ENCODE measurements around the gene BAG3. TPM values are rescaled to one million over a fixed set of nuclear protein-coding genes. Genes with fewer than 3 reads are reported as not detected.

Gene BAG3
- total and polyA plus RNA-seq, 2 of the 4 experiments (the other 2 are of a cell fraction) = 5.4 to 42.5 TPM

DNA sequence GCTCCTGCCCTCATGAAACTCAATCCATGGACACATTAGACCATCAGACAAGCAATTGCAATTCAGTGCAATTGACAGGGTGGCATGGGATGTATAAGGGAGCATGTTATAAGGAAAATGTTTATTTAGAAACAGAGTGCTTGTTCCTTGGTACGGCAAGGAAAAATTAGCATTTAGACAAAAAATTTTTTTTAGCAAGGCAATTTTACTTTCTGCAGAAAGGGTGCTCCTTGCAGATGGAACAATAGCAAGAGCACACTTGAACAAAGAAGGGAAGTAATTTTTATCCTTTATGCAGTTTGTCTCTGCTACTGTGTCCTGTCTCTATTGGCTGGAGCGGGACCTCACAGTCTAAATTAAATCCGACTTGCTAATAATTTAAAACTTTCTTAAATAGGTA is 6.2 kb upstream of the BAG3 start:
- Histone ChIP-seq H3K14ac (replicated peaks; ENCODE audit: low read depth, low read length) (no peak overlapping the region), H3K4ac (ENCODE audit: low read depth, low read length) (no peak overlapping the region), H4K5ac (ENCODE audit: low read depth, low read length) (no peak overlapping the region), H2AK9ac (replicated peaks; ENCODE audit: low read depth, low read length, poor library complexity) (no peak overlapping the region), H2AFZ (replicated peaks; ENCODE audit: low read length, poor library complexity) (no peak overlapping the region), H2AK5ac (ENCODE audit: low read depth, low read length) (no peak overlapping the region), H3K56ac (ENCODE audit: extremely low read depth, insufficient read depth, low read length) (no peak overlapping the region), H2BK120ac (ENCODE audit: low read depth, low read length) (no peak overlapping the region), H4K20me1 (ENCODE audit: insufficient read depth, low read length) (no peaks in the 10 kb centered on the region), H3K23ac (ENCODE audit: low read depth, low read length) (no peak overlapping the region), H2BK5ac (ENCODE audit: low read depth, low read length, poor library complexity, severe bottlenecking) (no peak overlapping the region), H3K4me2 (ENCODE audit: low read depth, low read length) (no peak overlapping the region), H3K36me3 (ENCODE audit: control insufficient read depth, insufficient read depth, low read length) (no peaks in the 10 kb centered on the region), H3K18ac (ENCODE audit: low read depth, low read length) (no peak overlapping the region), H4K91ac (ENCODE audit: insufficient read depth, low read depth, low read length) (no peak overlapping the region), H2BK20ac (ENCODE audit: low read depth, low read length) (no peak overlapping the region), H3K9me3 (ENCODE audit: control insufficient read depth, insufficient read depth, low read length) (peaks cover 11% of the 10 kb centered on the region), H3K27me3 (ENCODE audit: control insufficient read depth, insufficient read depth, low read length) (no peaks in the 10 kb centered on the region), H3K9ac (ENCODE audit: low read depth, low read length) (no peak overlapping the region), H3K79me1 (ENCODE audit: low read depth in 1 of 2, low read length in 2 of 2) (no peaks in the 10 kb centered on the region), H3K9me1 (ENCODE audit: insufficient read depth, low read length) (no peaks in the 10 kb centered on the region), H3K4me1 (ENCODE audit: control insufficient read depth, insufficient read depth, low read length) (no peaks in the 10 kb centered on the region), H4K8ac (ENCODE audit: low read depth in 2 of 2, low read length in 2 of 2) (no peak overlapping the region), H3K4me3 (ENCODE audit: insufficient read depth, low read depth, low read length) (no peak overlapping the region), H2BK15ac (ENCODE audit: low read depth, low read length) (no peak overlapping the region), H3K27ac (ENCODE audit: insufficient read depth, low read length) (no peak overlapping the region)
- in situ Hi-C loops (cut with MboI; ENCODE audit: low sequenced_read_pairs) (no loop called here), dilution Hi-C loops (cut with HindIII; ENCODE audit: low sequenced_read_pairs, unreplicated experiment) (no loop called here), intact Hi-C loops (cut with micrococcal nuclease) (no loop called here)
- ATAC-seq (ENCODE audit: low read depth) (no peak), DNase-seq (no peak)
- WGBS, 2 experiments (ENCODE audit: extremely low coverage in 2 of 2, insufficient read length in 1 of 2) = 100% methylated on average over 1 of the region's 3 CpGs; no CpG with 5 or more reads in 1 of the 2 experiments
- no TSS peak for BruUV-seq (replicated peaks)
- ChIA-PET POLR2A (ENCODE audit: unreplicated experiment) (no interaction called here), CTCF (no interaction called here)
- TF ChIP-seq POLR2A (IDR thresholded peaks at IDR 0.05; ENCODE audit: low read depth, low read length) (no peak), RCOR1 (IDR thresholded peaks at IDR 0.05; ENCODE audit: insufficient replicate concordance, low read length) (no peak), MAZ (IDR thresholded peaks at IDR 0.05; ENCODE audit: borderline replicate concordance, low read depth, low read length) (no peak), CEBPB (IDR thresholded peaks at IDR 0.05; ENCODE audit: low read depth, low read length) (no peak), ELK1 (IDR thresholded peaks at IDR 0.05; ENCODE audit: borderline replicate concordance, low read depth, low read length) (no peak), FOS (IDR thresholded peaks at IDR 0.05; ENCODE audit: low read depth, low read length) (no peak), RAD21 (IDR thresholded peaks at IDR 0.05; ENCODE audit: low read length) (no peak), CHD1 (IDR thresholded peaks at IDR 0.05; ENCODE audit: low read depth, low read length) (no peak), BHLHE40 (IDR thresholded peaks at IDR 0.05; ENCODE audit: low read depth, low read length) (no peak), NFE2L2 (IDR thresholded peaks at IDR 0.05; ENCODE audit: low read depth, low read length) (no peak), MXI1 (IDR thresholded peaks at IDR 0.05; ENCODE audit: borderline replicate concordance, low read depth, low read length) (no peak), RFX5 (IDR thresholded peaks at IDR 0.05; ENCODE audit: low read depth, low read length) (no peak), SMC3 (IDR thresholded peaks at IDR 0.05; ENCODE audit: low read depth, low read length) (no peak), MAFK (IDR thresholded peaks at IDR 0.05; ENCODE audit: low read depth, low read length) (no peak)
- TF ChIP-seq, protein P1, sequence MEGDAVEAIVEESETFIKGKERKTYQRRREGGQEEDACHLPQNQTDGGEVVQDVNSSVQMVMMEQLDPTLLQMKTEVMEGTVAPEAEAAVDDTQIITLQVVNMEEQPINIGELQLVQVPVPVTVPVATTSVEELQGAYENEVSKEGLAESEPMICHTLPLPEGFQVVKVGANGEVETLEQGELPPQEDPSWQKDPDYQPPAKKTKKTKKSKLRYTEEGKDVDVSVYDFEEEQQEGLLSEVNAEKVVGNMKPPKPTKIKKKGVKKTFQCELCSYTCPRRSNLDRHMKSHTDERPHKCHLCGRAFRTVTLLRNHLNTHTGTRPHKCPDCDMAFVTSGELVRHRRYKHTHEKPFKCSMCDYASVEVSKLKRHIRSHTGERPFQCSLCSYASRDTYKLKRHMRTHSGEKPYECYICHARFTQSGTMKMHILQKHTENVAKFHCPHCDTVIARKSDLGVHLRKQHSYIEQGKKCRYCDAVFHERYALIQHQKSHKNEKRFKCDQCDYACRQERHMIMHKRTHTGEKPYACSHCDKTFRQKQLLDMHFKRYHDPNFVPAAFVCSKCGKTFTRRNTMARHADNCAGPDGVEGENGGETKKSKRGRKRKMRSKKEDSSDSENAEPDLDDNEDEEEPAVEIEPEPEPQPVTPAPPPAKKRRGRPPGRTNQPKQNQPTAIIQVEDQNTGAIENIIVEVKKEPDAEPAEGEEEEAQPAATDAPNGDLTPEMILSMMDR (conservative IDR thresholded peaks at IDR 0.05; ENCODE audit: low read depth, low read length) = no peak
- TF ChIP-seq, protein P2, sequence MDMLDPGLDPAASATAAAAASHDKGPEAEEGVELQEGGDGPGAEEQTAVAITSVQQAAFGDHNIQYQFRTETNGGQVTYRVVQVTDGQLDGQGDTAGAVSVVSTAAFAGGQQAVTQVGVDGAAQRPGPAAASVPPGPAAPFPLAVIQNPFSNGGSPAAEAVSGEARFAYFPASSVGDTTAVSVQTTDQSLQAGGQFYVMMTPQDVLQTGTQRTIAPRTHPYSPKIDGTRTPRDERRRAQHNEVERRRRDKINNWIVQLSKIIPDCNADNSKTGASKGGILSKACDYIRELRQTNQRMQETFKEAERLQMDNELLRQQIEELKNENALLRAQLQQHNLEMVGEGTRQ (IDR thresholded peaks at IDR 0.05; ENCODE audit: low read depth, low read length) = no peak
